CD4-positive, alpha-beta memory T cell (primary cell): Measurements from ENCODE around the gene WDR45B. TPM values are rescaled to one million over a fixed set of nuclear protein-coding genes. Genes with fewer than 3 reads are reported as not detected.

ENCODE experiments used
- CTCF ChIA-PET: fragments of 350-600 bp; sonication (Branson Sonifier 250); formaldehyde crosslinking; loops from one replicate; lab custom pipeline; 2021; ENCODE audit warnings: inconsistent platforms; ENCODE audit not compliant: partially characterized antibody; lab: Charles Lee
- POLR2A ChIA-PET: fragments of 350-600 bp; sonication (Branson Sonifier 250); formaldehyde crosslinking; loops from one replicate; lab custom pipeline; 2021; ENCODE audit not compliant: partially characterized antibody; lab: Charles Lee
- DNase-seq, 5 donors: peaks; one replicate each; pipeline versions ENCODE4 v3.0.0 to v3.0.0-alpha.2; 2020 to 2022; ENCODE audit warnings: mixed read lengths in 1 of 5
- H3K27ac ChIP-seq: one replicate; pipeline ENCODE4 v1.7.0; 2013; ENCODE audit warnings: low read depth, low read length
- H3K27me3 ChIP-seq: 2 replicates; pipeline ENCODE4 v1.7.0; 2013; ENCODE audit warnings: mild to moderate bottlenecking, low read length, moderate library complexity; ENCODE audit not compliant: insufficient read depth
- H3K36me3 ChIP-seq: 2 replicates; pipeline ENCODE4 v1.7.0; 2013; ENCODE audit warnings: mild to moderate bottlenecking, low read length, moderate library complexity; ENCODE audit not compliant: insufficient read depth
- H3K4me1 ChIP-seq: 2 replicates; pipeline ENCODE4 v1.7.0; 2013; ENCODE audit warnings: mild to moderate bottlenecking, low read length, moderate library complexity; ENCODE audit not compliant: insufficient read depth
- H3K4me3 ChIP-seq, 2 donors: one replicate each; pipeline ENCODE4 v1.7.0; 2013; ENCODE audit warnings: low read length in 2 of 2, mild to moderate bottlenecking in 1 of 2
- H3K9me3 ChIP-seq, 2 donors: one replicate each; pipeline ENCODE4 v1.7.0; 2013; ENCODE audit warnings: low read length in 2 of 2, control low read depth in 1 of 2; ENCODE audit not compliant: control insufficient read depth in 1 of 2
- H3K27ac Mint-ChIP-seq, 7 donors: one replicate each; pipeline ENCODE4 v1.8.0; 2020 to 2021; ENCODE audit warnings: mixed read lengths in 7 of 7, mild to moderate bottlenecking in 6 of 7, inconsistent platforms in 3 of 7, moderate library complexity in 3 of 7
- H3K27me3 Mint-ChIP-seq, 2 donors: one replicate each; pipeline ENCODE4 v1.8.0; 2020 to 2021; ENCODE audit warnings: mixed read lengths in 2 of 2
- H3K36me3 Mint-ChIP-seq, 2 donors: one replicate each; pipeline ENCODE4 v1.8.0; 2020 to 2021; ENCODE audit warnings: mixed read lengths in 2 of 2, inconsistent platforms in 1 of 2, mild to moderate bottlenecking in 1 of 2
- H3K4me1 Mint-ChIP-seq, 4 donors: one replicate each; pipeline ENCODE4 v1.8.0; 2020 to 2021; ENCODE audit warnings: mixed read lengths in 4 of 4, mild to moderate bottlenecking in 1 of 4
- H3K4me3 Mint-ChIP-seq, 8 donors: one replicate each; pipeline ENCODE4 v1.8.0; 2020 to 2021; ENCODE audit warnings: mixed read lengths in 8 of 8, mild to moderate bottlenecking in 7 of 8, moderate library complexity in 6 of 8, inconsistent platforms in 3 of 8
- H3K9me3 Mint-ChIP-seq, 8 donors: one replicate each; pipeline ENCODE4 v1.8.0; 2020 to 2021; ENCODE audit warnings: mixed read lengths in 8 of 8, mild to moderate bottlenecking in 5 of 8, inconsistent platforms in 3 of 8, moderate library complexity in 1 of 8
- intact Hi-C: fragments of 100-400 bp; cut with micrococcal nuclease; formaldehyde crosslinking; loops from one replicate; pipeline ENCODE4 v1.15.1; 2023
- polyA plus RNA-seq, 2 donors: library from polyadenylated mRNA; unstranded; fragments of 300-500 nt; fragmentation: Illumina TruSeq; gene quantifications; one replicate each; pipeline ENCODE4 v1.2.3, GENCODE V29; 2021
- total RNA-seq, 2 experiments: library from RNA; stranded (reverse); gene quantifications; one replicate each; pipeline ENCODE4 v1.2.3, GENCODE V29; 2021

WDR45B gene
- total and polyA plus RNA-seq, 4 experiments from 2014 or later: 35.1 to 66.7 (median 57.3) TPM

GRCh38 chr17:82685291-82685690 is 37.0 kb upstream of the WDR45B start:
- H3K4me1 Mint-ChIP-seq: no peaks in the 10 kb centered on the region
- ChIA-PET CTCF (interaction anchor here (0.7 kb wide), 1 partner anchor 17 kb away, joined by 3 read pairs; no protein-coding TSS in a partner anchor), POLR2A (no interaction called here)
- no peaks in the 10 kb centered on the region for H3K36me3 ChIP-seq
- DNase-seq: no peak
- no peaks in the 10 kb centered on the region for H3K4me1 ChIP-seq
- peaks cover 0 to 15% (median 10%) of the 10 kb centered on the region in 8 donors for H3K9me3 Mint-ChIP-seq
- peaks cover 9 to 16% of the 10 kb centered on the region in 2 donors for H3K36me3 Mint-ChIP-seq
- no peaks in the 10 kb centered on the region for H3K9me3 ChIP-seq
- H3K4me3 ChIP-seq: no peak overlapping the region
- no peak overlapping the region for H3K27ac Mint-ChIP-seq
- intact Hi-C loops: no loop called here
- no peak overlapping the region for H3K4me3 Mint-ChIP-seq
- H3K27me3 ChIP-seq: no peaks in the 10 kb centered on the region
- no peak overlapping the region for H3K27ac ChIP-seq
- H3K27me3 Mint-ChIP-seq: no peaks in the 10 kb centered on the region

- intact Hi-C loops: no loop called here
- H3K4me1 Mint-ChIP-seq: no peaks in the 10 kb centered on the region
- Histone ChIP-seq H3K36me3 (no peaks in the 10 kb centered on the region), H3K27ac (no peak overlapping the region), H3K4me1 (no peaks in the 10 kb centered on the region), H3K4me3 (no peak overlapping the region), H3K9me3 (no peaks in the 10 kb centered on the region), H3K27me3 (no peaks in the 10 kb centered on the region)
- H3K27me3 Mint-ChIP-seq: no peaks in the 10 kb centered on the region
- ChIA-PET CTCF (no interaction called here), POLR2A (no interaction called here)
- no peak overlapping the region for H3K4me3 Mint-ChIP-seq
- peaks cover 0 to 15% (median 10%) of the 10 kb centered on the region in 8 donors for H3K9me3 Mint-ChIP-seq
- no peak overlapping the region for H3K27ac Mint-ChIP-seq
- DNase-seq: no peak
- H3K36me3 Mint-ChIP-seq: peaks cover 7 to 11% of the 10 kb centered on the region in 2 donors
Observed at GRCh38 chr17:82684228-82684841, 36.1 kb upstream of the WDR45B start.

GRCh38 chr17:82683534-82683933 is 35.3 kb upstream of the WDR45B start:
- DNase-seq: no peak
- intact Hi-C loops: no loop called here
- H3K4me1 ChIP-seq: no peaks in the 10 kb centered on the region
- H3K36me3 Mint-ChIP-seq: peaks cover 7 to 11% of the 10 kb centered on the region in 2 donors
- no peaks in the 10 kb centered on the region for H3K27me3 ChIP-seq
- peaks cover 0 to 15% (median 10%) of the 10 kb centered on the region in 8 donors for H3K9me3 Mint-ChIP-seq
- H3K27ac ChIP-seq: no peak overlapping the region
- no peak overlapping the region for H3K4me3 ChIP-seq
- no peaks in the 10 kb centered on the region for H3K36me3 ChIP-seq
- ChIA-PET POLR2A (no interaction called here), CTCF (no interaction called here)
- no peak overlapping the region for H3K4me3 Mint-ChIP-seq
- no peaks in the 10 kb centered on the region for H3K9me3 ChIP-seq
- H3K27me3 Mint-ChIP-seq: no peaks in the 10 kb centered on the region
- no peaks in the 10 kb centered on the region for H3K4me1 Mint-ChIP-seq
- no peak overlapping the region for H3K27ac Mint-ChIP-seq

- Histone ChIP-seq H3K27ac (no peak overlapping the region), H3K9me3 (no peaks in the 10 kb centered on the region), H3K27me3 (no peaks in the 10 kb centered on the region), H3K4me3 (no peak overlapping the region), H3K4me1 (no peaks in the 10 kb centered on the region), H3K36me3 (no peaks in the 10 kb centered on the region)
- Mint-ChIP-seq H3K27ac (no peak overlapping the region), H3K36me3 (peaks cover 7 to 11% of the 10 kb centered on the region in 2 donors), H3K4me1 (peaks cover 0 to 5% (median 0%) of the 10 kb centered on the region in 4 donors), H3K27me3 (no peaks in the 10 kb centered on the region), H3K9me3 (peaks cover 0 to 15% (median 10%) of the 10 kb centered on the region in 8 donors), H3K4me3 (no peak overlapping the region)
- ChIA-PET POLR2A (no interaction called here), CTCF (no interaction called here)
- intact Hi-C loops: no loop called here
- DNase-seq: no peak
Observed at GRCh38 chr17:82681547-82681946, 33.3 kb upstream of the WDR45B start.

GRCh38 chr17:82679586-82680465 is 31.6 kb upstream of the WDR45B start:
- DNase-seq: no peak
- ChIA-PET POLR2A (no interaction called here), CTCF (no interaction called here)
- Histone ChIP-seq H3K36me3 (no peaks in the 10 kb centered on the region), H3K4me1 (no peaks in the 10 kb centered on the region), H3K4me3 (no peak overlapping the region), H3K27me3 (no peaks in the 10 kb centered on the region), H3K27ac (no peak overlapping the region), H3K9me3 (no peaks in the 10 kb centered on the region)
- Mint-ChIP-seq H3K9me3 (peaks cover 0 to 15% (median 10%) of the 10 kb centered on the region in 8 donors), H3K27ac (no peak overlapping the region), H3K27me3 (no peaks in the 10 kb centered on the region), H3K4me3 (no peak overlapping the region), H3K4me1 (peaks cover 0 to 5% (median 0%) of the 10 kb centered on the region in 4 donors), H3K36me3 (peaks cover 7 to 15% of the 10 kb centered on the region in 2 donors)
- intact Hi-C loops: no loop called here

- ChIA-PET CTCF (no interaction called here), POLR2A (no interaction called here)
- H3K4me1 ChIP-seq: no peaks in the 10 kb centered on the region
- Mint-ChIP-seq H3K9me3 (peaks cover 0 to 15% (median 10%) of the 10 kb centered on the region in 8 donors), H3K36me3 (peaks cover 7 to 15% of the 10 kb centered on the region in 2 donors), H3K4me3 (no peak overlapping the region), H3K27ac (no peak overlapping the region), H3K4me1 (peaks cover 0 to 5% (median 0%) of the 10 kb centered on the region in 4 donors), H3K27me3 (no peaks in the 10 kb centered on the region)
- no peak for DNase-seq
- intact Hi-C loops: no loop called here
- no peaks in the 10 kb centered on the region for H3K36me3 ChIP-seq
- H3K4me3 ChIP-seq: no peak overlapping the region
- H3K27ac ChIP-seq: no peak overlapping the region
- H3K9me3 ChIP-seq: no peaks in the 10 kb centered on the region
- no peaks in the 10 kb centered on the region for H3K27me3 ChIP-seq
Observed at GRCh38 chr17:82678265-82678891, 30.1 kb upstream of the WDR45B start.

GRCh38 chr17:82677353-82677925 is 29.2 kb upstream of the WDR45B start:
- H3K9me3 Mint-ChIP-seq: peaks cover 0 to 13% (median 10%) of the 10 kb centered on the region in 8 donors
- H3K27ac ChIP-seq: no peak overlapping the region
- H3K27me3 Mint-ChIP-seq: no peaks in the 10 kb centered on the region
- intact Hi-C loops: no loop called here
- H3K4me1 ChIP-seq: no peaks in the 10 kb centered on the region
- peaks cover 0 to 5% (median 0%) of the 10 kb centered on the region in 4 donors for H3K4me1 Mint-ChIP-seq
- no peak overlapping the region for H3K4me3 ChIP-seq
- H3K4me3 Mint-ChIP-seq: no peak overlapping the region
- CTCF ChIA-PET: no interaction called here
- H3K36me3 ChIP-seq: no peaks in the 10 kb centered on the region
- H3K27me3 ChIP-seq: no peaks in the 10 kb centered on the region
- no peak for DNase-seq
- no peak overlapping the region for H3K27ac Mint-ChIP-seq
- POLR2A ChIA-PET: no interaction called here
- no peaks in the 10 kb centered on the region for H3K9me3 ChIP-seq
- H3K36me3 Mint-ChIP-seq: peaks cover 7 to 13% of the 10 kb centered on the region in 2 donors
